ENCODE results near the gene STARD9.

GRCh38 chr15:42732095-42732827 lies 156.9 kb downstream of the STARD9 start:
- TF ChIP-seq ZNF274 (CRISPR knock-in tag; IDR thresholded peaks at IDR 0.05) (no peak), YY1 (IDR thresholded peaks at IDR 0.05; ENCODE audit: insufficient read depth, insufficient replicate concordance, low read depth, low read length) (no peak), HDAC2 (CRISPR knock-in tag; IDR thresholded peaks at IDR 0.05) (no peak), MATR3 (CRISPR knock-in tag; IDR thresholded peaks at IDR 0.05) (no peak)
